HEK293T (cell line): Measurements from ENCODE around the gene PRPSAP2.

Source experiments
- CTCF ChIA-PET: fragments of 350-600 bp; formaldehyde crosslinking; extraction: SDS; loops from one replicate; lab custom pipeline; 2021; ENCODE audit warnings: antibody characterized with exemption, inconsistent platforms; lab: Yijun Ruan, JAX
- POLR2A ChIA-PET: fragments of 350-600 bp; formaldehyde crosslinking; extraction: SDS; loops from one replicate; lab custom pipeline; 2020; ENCODE audit warnings: antibody characterized with exemption, inconsistent platforms; lab: Yijun Ruan, JAX
- DNase-seq: peaks from one replicate; pipeline ENCODE4 v3.0.0; 2012; ENCODE audit warnings: mixed read lengths; ENCODE audit errors: extremely low spot score
- ARNT ChIP-seq: fragments of 450-650 bp; IDR thresholded peaks from 2 replicates; pipeline ENCODE4 v1.6.1; 2017; ENCODE audit warnings: mild to moderate bottlenecking
- BHLHE40 ChIP-seq: fragments of 450-650 bp; IDR thresholded peaks from 2 replicates; pipeline ENCODE4 v1.6.1; 2016; ENCODE audit warnings: mild to moderate bottlenecking, moderate library complexity, borderline replicate concordance
- CTBP1 ChIP-seq: fragments of 450-650 bp; IDR thresholded peaks from 2 replicates; pipeline ENCODE4 v1.6.1; 2016; ENCODE audit warnings: borderline replicate concordance
- ELF4 ChIP-seq: fragments of 450-650 bp; IDR thresholded peaks from 2 replicates; pipeline ENCODE4 v1.6.1; 2017; ENCODE audit warnings: antibody characterized with exemption
- FOXA1 ChIP-seq: fragments of 450-650 bp; IDR thresholded peaks from 2 replicates; pipeline ENCODE4 v1.6.1; 2016; ENCODE audit warnings: mild to moderate bottlenecking
- FOXK2 ChIP-seq: fragments of 450-650 bp; IDR thresholded peaks from 2 replicates; pipeline ENCODE4 v1.6.1; 2016; ENCODE audit warnings: mild to moderate bottlenecking
- FOXM1 ChIP-seq: fragments of 450-650 bp; IDR thresholded peaks from 2 replicates; pipeline ENCODE4 v1.6.1; 2017; ENCODE audit warnings: mild to moderate bottlenecking, borderline replicate concordance
- HDGF ChIP-seq: fragments of 450-650 bp; IDR thresholded peaks from 2 replicates; pipeline ENCODE4 v1.6.1; 2017; ENCODE audit warnings: antibody characterized with exemption, borderline replicate concordance
- L3MBTL2 ChIP-seq: fragments of 450-650 bp; conservative IDR thresholded peaks from 2 replicates; pipeline ENCODE4 v1.6.1; 2016; ENCODE audit warnings: mild to moderate bottlenecking
- LEF1 ChIP-seq: fragments of 450-650 bp; IDR thresholded peaks from 2 replicates; pipeline ENCODE4 v1.6.1; 2017; ENCODE audit warnings: mild to moderate bottlenecking, borderline replicate concordance
- NFRKB ChIP-seq: fragments of 450-650 bp; IDR thresholded peaks from 2 replicates; pipeline ENCODE4 v1.6.1; 2016; ENCODE audit warnings: mild to moderate bottlenecking, moderate library complexity
- PKNOX1 ChIP-seq: fragments of 450-650 bp; IDR thresholded peaks from 2 replicates; pipeline ENCODE4 v1.6.1; 2016
- SP1 ChIP-seq: fragments of 450-650 bp; IDR thresholded peaks from 2 replicates; pipeline ENCODE4 v1.6.1; 2017
- SUZ12 ChIP-seq: fragments of 450-650 bp; IDR thresholded peaks from 2 replicates; pipeline ENCODE4 v1.6.1; 2016; ENCODE audit warnings: mild to moderate bottlenecking
- TARDBP ChIP-seq: fragments of 450-650 bp; IDR thresholded peaks from 2 replicates; pipeline ENCODE4 v1.6.1; 2016
- ZNF384 ChIP-seq: fragments of 450-650 bp; IDR thresholded peaks from 2 replicates; pipeline ENCODE4 v1.6.1; 2016

PRPSAP2 gene

GRCh38 chr17:18932360-18933055, 74.6 kb downstream of the PRPSAP2 start:
- TF ChIP-seq SP1 (no peak), CTBP1 (no peak), FOXM1 (no peak), FOXK2 (no peak), PKNOX1 (no peak), LEF1 (no peak), BHLHE40 (no peak), HDGF (no peak), FOXA1 (no peak), SUZ12 (no peak), ZNF384 (no peak), NFRKB (no peak), ELF4 (no peak), TARDBP (no peak), L3MBTL2 (no peak), ARNT (no peak)
- CTCF ChIA-PET = interaction anchor here (0.6 kb wide), 1 partner anchor 13 kb away, joined by 3 read pairs; no protein-coding TSS in a partner anchor

GRCh38 chr17:18933102-18934058, 75.4 kb downstream of the PRPSAP2 start:
- CTCF ChIA-PET = interaction anchor here (2.6 kb wide), 1 partner anchor 28 kb away, joined by 8 read pairs; no protein-coding TSS in a partner anchor
- POLR2A ChIA-PET = no interaction called here
- DNase-seq = no peak
- no peak for TF ChIP-seq SP1
- no peak for TF ChIP-seq TARDBP
- no peak for TF ChIP-seq FOXK2
- no peak for TF ChIP-seq LEF1
- no peak for TF ChIP-seq HDGF
- TF ChIP-seq BHLHE40 = no peak
- TF ChIP-seq NFRKB = no peak
- TF ChIP-seq ZNF384 = no peak
- TF ChIP-seq FOXM1 = no peak
- no peak for TF ChIP-seq CTBP1
- TF ChIP-seq FOXA1 = no peak
- no peak for TF ChIP-seq ARNT
- no peak for TF ChIP-seq SUZ12
- TF ChIP-seq L3MBTL2 = no peak
- no peak for TF ChIP-seq ELF4
- no peak for TF ChIP-seq PKNOX1

More at GRCh38 chr17:18932360-18933055, 74.6 kb downstream of the PRPSAP2 start:
- POLR2A ChIA-PET = interaction anchor here (1.2 kb wide), 1 partner anchor 14 kb away, joined by 3 read pairs; no protein-coding TSS in a partner anchor
- DNase-seq = no peak

GRCh38 chr17:18937981-18938691, 80.2 kb downstream of the PRPSAP2 start:
- TF ChIP-seq FOXK2 = no peak
- no peak for TF ChIP-seq BHLHE40
- no peak for DNase-seq
- POLR2A ChIA-PET = no interaction called here
- CTCF ChIA-PET = interaction anchor here (1.2 kb wide), 1 partner anchor 23 kb away, joined by 7 read pairs; no protein-coding TSS in a partner anchor

GRCh38 chr17:18938692-18939023, 80.7 kb downstream of the PRPSAP2 start:
- ChIA-PET POLR2A (no interaction called here), CTCF (interaction anchor here (1.2 kb wide), 1 partner anchor 22 kb away, joined by 7 read pairs; no protein-coding TSS in a partner anchor)
- DNase-seq = no peak
- TF ChIP-seq NFRKB (no peak), FOXA1 (no peak), SUZ12 (no peak), CTBP1 (no peak), FOXK2 (no peak), L3MBTL2 (no peak), ARNT (no peak), LEF1 (no peak), FOXM1 (no peak), HDGF (no peak), ELF4 (no peak), BHLHE40 (no peak)

- TF ChIP-seq ZNF384 = no peak
- no peak for TF ChIP-seq NFRKB
- TF ChIP-seq HDGF = no peak
- TF ChIP-seq TARDBP = no peak
- no peak for TF ChIP-seq BHLHE40
- no peak for TF ChIP-seq ELF4
- TF ChIP-seq SP1 = no peak
- no peak for TF ChIP-seq SUZ12
- TF ChIP-seq ARNT = no peak
- TF ChIP-seq CTBP1 = no peak
- no peak for TF ChIP-seq FOXA1
- TF ChIP-seq LEF1 = no peak
- no peak for TF ChIP-seq L3MBTL2
- no peak for DNase-seq
- POLR2A ChIA-PET = no interaction called here
- CTCF ChIA-PET = no interaction called here
Observed at GRCh38 chr17:18944646-18945045, 86.7 kb downstream of the PRPSAP2 start.
